Type B pancreatic cell (in vitro differentiated cells): Measurements from ENCODE around the gene NPVF. TPM values are rescaled to one million over a fixed set of nuclear protein-coding genes. Genes with fewer than 3 reads are reported as not detected.

ENCODE experiments used
- DNase-seq: peaks from one replicate; pipeline ENCODE4 v3.0.0; 2021; ENCODE audit warnings: mixed read lengths; ENCODE audit not compliant: unreplicated experiment; ENCODE audit errors: extremely low spot score
- H3K27ac Mint-ChIP-seq: 2 replicates; pipeline ENCODE4 v1.8.0; 2021; ENCODE audit warnings: mild to moderate bottlenecking, mixed read lengths
- H3K27me3 Mint-ChIP-seq: 2 replicates; pipeline ENCODE4 v1.8.0; 2021; ENCODE audit warnings: mixed read lengths
- H3K36me3 Mint-ChIP-seq: 2 replicates; pipeline ENCODE4 v1.8.0; 2021; ENCODE audit warnings: mixed read lengths
- H3K4me1 Mint-ChIP-seq: one replicate; pipeline ENCODE4 v1.8.0; 2021; ENCODE audit warnings: mixed read lengths; ENCODE audit not compliant: unreplicated experiment
- H3K4me3 Mint-ChIP-seq: 2 replicates; pipeline ENCODE4 v1.8.0; 2021; ENCODE audit warnings: mild to moderate bottlenecking, mixed read lengths
- H3K9me3 Mint-ChIP-seq: 2 replicates; pipeline ENCODE4 v1.8.0; 2021; ENCODE audit warnings: mixed read lengths
- total RNA-seq: library from RNA; stranded (reverse); gene quantifications from 2 replicates; pipeline ENCODE4 v1.2.1, GENCODE V29; 2021; ENCODE audit warnings: low replicate concordance
- TF ChIP-seq, protein P1 (sequence below): fragments of 200-600 bp; sonication (generic); conservative IDR thresholded peaks from 2 replicates; pipeline ENCODE4 v1.5.0; 2021; ENCODE audit warnings: antibody characterized with exemption, mild to moderate bottlenecking

NPVF gene
- total RNA-seq, 1 donor from 2014 or later, result not detected

DNA sequence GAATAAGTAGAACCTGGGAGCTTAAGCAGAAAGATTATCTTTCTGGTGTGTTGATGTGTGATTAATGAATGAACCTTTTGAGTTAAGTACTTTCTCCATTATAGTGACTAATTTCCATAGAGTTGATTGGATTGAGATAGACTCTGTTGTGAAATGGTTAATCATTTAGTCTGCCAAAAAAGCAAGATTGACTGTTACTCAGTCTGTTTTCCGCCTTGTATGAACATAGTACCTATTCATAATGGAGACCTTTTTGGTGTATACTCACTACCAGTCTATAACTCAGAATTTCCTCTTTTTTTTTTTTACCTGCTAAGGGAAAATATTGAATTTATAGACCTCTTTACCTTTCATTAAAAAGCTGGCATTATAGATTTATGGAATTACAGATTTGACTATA, 14.4 kb upstream of the NPVF start:
- TF ChIP-seq, protein P1, sequence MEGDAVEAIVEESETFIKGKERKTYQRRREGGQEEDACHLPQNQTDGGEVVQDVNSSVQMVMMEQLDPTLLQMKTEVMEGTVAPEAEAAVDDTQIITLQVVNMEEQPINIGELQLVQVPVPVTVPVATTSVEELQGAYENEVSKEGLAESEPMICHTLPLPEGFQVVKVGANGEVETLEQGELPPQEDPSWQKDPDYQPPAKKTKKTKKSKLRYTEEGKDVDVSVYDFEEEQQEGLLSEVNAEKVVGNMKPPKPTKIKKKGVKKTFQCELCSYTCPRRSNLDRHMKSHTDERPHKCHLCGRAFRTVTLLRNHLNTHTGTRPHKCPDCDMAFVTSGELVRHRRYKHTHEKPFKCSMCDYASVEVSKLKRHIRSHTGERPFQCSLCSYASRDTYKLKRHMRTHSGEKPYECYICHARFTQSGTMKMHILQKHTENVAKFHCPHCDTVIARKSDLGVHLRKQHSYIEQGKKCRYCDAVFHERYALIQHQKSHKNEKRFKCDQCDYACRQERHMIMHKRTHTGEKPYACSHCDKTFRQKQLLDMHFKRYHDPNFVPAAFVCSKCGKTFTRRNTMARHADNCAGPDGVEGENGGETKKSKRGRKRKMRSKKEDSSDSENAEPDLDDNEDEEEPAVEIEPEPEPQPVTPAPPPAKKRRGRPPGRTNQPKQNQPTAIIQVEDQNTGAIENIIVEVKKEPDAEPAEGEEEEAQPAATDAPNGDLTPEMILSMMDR, result no peak
- Mint-ChIP-seq H3K36me3 (peaks cover 3% of the 10 kb centered on the region), H3K4me1 (peaks cover 3% of the 10 kb centered on the region), H3K9me3 (no peaks in the 10 kb centered on the region), H3K27me3 (peaks cover 4% of the 10 kb centered on the region), H3K27ac (no peak overlapping the region), H3K4me3 (no peak overlapping the region)
- DNase-seq, result no peak

DNA sequence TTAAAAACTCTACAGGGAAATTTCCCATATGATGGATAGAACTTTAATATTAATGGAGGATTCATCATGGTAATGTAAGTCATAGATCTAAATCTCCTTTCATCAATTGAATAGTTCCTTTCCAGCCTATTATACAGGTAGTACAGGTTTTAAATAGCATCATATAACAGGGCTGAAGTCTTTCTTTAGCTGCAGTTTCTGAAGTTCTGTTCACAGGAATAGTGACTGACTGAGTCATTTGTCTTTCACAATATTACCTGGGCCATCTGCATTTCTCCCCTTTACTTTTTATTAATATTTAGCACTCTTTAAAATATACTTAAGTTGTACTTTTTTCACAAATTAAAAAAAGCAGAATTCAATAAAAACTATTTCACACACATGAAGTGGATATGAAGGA, 12.6 kb upstream of the NPVF start:
- Mint-ChIP-seq H3K36me3 (peaks cover 3% of the 10 kb centered on the region), H3K27ac (no peak overlapping the region), H3K4me1 (peaks cover 3% of the 10 kb centered on the region), H3K27me3 (peaks cover 6% of the 10 kb centered on the region), H3K4me3 (no peak overlapping the region), H3K9me3 (no peaks in the 10 kb centered on the region)
- no peak for DNase-seq
- TF ChIP-seq, protein P1, result no peak

DNA sequence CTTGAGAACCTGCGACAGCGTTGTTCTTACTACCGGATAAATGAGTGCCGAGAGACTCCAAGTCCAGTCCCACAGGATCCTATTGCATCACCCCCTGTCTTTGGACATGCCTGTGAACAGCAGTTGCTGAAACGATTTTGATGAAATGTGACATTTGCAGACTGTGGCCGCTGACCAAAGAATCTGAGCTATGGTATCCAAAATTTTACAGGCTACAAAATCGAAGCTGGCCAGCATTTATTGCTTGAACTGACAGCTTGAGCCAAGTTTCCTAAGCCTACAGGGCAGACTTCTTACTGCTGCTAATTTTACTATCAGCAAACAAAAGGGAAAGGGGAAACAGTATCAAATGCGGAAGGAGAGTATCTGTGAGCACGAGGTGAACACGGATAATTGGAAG, 12.1 kb upstream of the NPVF start:
- Mint-ChIP-seq H3K36me3 (peaks cover 3% of the 10 kb centered on the region), H3K9me3 (no peaks in the 10 kb centered on the region), H3K4me1 (peaks cover 3% of the 10 kb centered on the region), H3K4me3 (no peak overlapping the region), H3K27me3 (peaks cover 6% of the 10 kb centered on the region), H3K27ac (no peak overlapping the region)
- no peak for DNase-seq
- TF ChIP-seq, protein P1, result no peak

DNA sequence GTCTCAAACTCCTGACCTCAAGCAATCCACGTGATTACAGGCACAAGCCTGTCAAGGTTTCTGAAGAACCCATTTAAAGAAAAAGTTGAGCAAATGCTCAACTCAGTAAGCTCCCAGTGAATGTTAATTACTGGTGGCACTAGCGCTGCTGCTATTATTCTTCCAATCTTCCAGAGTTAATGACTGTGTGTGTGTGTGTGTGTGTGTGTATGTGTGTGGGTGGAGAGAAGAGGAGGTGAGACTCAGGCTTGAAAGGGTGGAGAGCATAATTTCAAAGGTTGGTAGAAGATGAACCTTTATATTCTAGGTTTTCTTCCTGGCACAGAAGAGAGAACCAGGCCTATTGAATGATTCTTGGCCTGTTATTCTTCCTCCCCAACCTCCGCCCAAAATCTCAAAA, 11.6 kb upstream of the NPVF start:
- Mint-ChIP-seq H3K4me3 (no peak overlapping the region), H3K9me3 (no peaks in the 10 kb centered on the region), H3K36me3 (peaks cover 3% of the 10 kb centered on the region), H3K27me3 (peaks cover 6% of the 10 kb centered on the region), H3K27ac (no peak overlapping the region), H3K4me1 (peaks cover 3% of the 10 kb centered on the region)
- DNase-seq, result no peak
- TF ChIP-seq, protein P1, result no peak

DNA sequence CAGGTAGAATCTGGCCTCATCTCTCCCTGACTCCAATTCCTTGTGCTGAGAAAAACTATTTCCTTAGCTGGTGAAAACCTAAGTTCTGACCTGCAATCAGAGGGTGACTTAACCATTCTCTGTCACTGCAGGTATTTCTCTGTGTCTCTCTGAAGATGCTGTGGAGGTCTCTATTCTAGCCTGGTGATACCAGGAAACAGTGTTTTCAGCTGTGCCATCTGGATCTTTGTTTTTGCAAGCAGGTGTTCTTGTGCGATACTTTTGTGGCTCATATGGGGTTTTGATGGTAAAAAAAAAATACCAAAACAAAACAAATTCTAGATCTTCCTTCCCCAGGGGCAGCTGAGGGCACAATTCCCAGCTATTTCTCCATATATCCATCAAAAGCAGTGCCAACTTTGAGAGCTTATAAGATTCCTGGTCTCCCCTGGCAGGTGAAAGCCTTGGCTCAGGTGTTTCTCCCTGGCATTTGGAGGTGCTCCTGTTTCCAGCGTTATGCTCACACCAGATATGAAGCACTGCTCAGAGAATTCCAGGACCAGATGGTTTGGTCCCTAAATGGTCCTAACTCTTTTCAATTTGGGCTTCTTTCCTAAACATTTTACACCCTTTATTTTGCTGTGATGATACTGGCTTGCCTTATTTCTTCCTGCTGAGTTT, 9.9 kb upstream of the NPVF start:
- no peak for DNase-seq
- H3K4me1 Mint-ChIP-seq, result no peaks in the 10 kb centered on the region
- H3K27ac Mint-ChIP-seq, result no peak overlapping the region
- H3K36me3 Mint-ChIP-seq, result no peaks in the 10 kb centered on the region
- H3K4me3 Mint-ChIP-seq, result no peak overlapping the region
- H3K9me3 Mint-ChIP-seq, result no peaks in the 10 kb centered on the region
- TF ChIP-seq, protein P1, result no peak
- H3K27me3 Mint-ChIP-seq, result peaks cover 2% of the 10 kb centered on the region

DNA sequence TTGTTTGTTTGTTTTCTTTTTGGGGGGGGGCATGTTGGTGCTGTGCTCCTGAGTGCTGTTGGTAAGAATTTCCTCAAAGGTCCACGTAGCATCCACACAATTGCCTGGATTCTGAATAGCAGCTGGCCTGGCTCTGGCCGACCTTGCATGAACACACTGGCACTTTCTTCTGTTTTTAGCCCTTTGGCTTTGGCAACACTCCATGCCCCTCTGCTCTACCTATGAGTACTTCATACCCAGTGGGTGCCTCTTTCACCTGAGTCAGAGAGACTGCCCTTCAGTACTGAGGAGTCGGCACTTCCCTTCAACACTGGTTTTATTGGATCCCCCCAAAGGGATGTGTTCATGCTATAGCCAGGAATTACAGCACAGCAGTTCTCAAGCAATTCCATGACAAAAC, 7.2 kb upstream of the NPVF start:
- Mint-ChIP-seq H3K36me3 (no peaks in the 10 kb centered on the region), H3K9me3 (no peaks in the 10 kb centered on the region), H3K4me3 (no peak overlapping the region), H3K27me3 (peaks cover 2% of the 10 kb centered on the region), H3K4me1 (no peaks in the 10 kb centered on the region), H3K27ac (no peak overlapping the region)
- no peak for DNase-seq
- TF ChIP-seq, protein P1, result no peak
